Prostate gland (tissue), 2 donors: Measurements from ENCODE around the gene CREB3. TPM values are rescaled to one million over a fixed set of nuclear protein-coding genes. Genes with fewer than 3 reads are reported as not detected.
A peak's percentile ranks its signal among the peaks of the same experiment; 100 is the strongest.

Source experiments
- DNase-seq: peaks from one replicate; pipeline ENCODE4 v3.0.0-alpha.2; 2019; ENCODE audit warnings: low spot score
- H3K27ac ChIP-seq, 2 donors: fragments of 200-600 bp; sonication (generic); 2 replicates each; pipeline ENCODE4 v1.5.1; 2017 to 2019
- H3K27me3 ChIP-seq: fragments of 200-600 bp; sonication (generic); replicated peaks from 2 replicates; pipeline ENCODE4 v1.5.1; 2019; ENCODE audit not compliant: insufficient read depth
- H3K36me3 ChIP-seq, 2 donors: fragments of 200-600 bp; sonication (generic); 1 replicate in 1 of 2; 2 replicates in 1 of 2; pipeline versions ENCODE4 v1.5.1 to v1.8.1; 2017 to 2019
- H3K4me1 ChIP-seq: fragments of 200-600 bp; sonication (generic); replicated peaks from 2 replicates; pipeline ENCODE4 v1.5.1; 2019
- H3K4me3 ChIP-seq, 2 donors: fragments of 200-600 bp; sonication (generic); 2 replicates each; pipeline ENCODE4 v1.5.1; 2017 to 2019
- H3K9me3 ChIP-seq: fragments of 200-600 bp; sonication (generic); 2 replicates; pipeline ENCODE4 v1.5.1; 2017
- CTCF ChIP-seq, 4 experiments: fragments of 200-600 bp in 2 of 4; fragments of 450-650 bp in 2 of 4; sonication (generic) in 2 of 4; IDR thresholded peaks; 1 replicate in 3 of 4; 2 replicates in 1 of 4; pipeline ENCODE4 v1.5.1; 2016 to 2019; ENCODE audit warnings: antibody characterized with exemption in 4 of 4, mild to moderate bottlenecking in 2 of 4, moderate library complexity in 2 of 4
- POLR2A ChIP-seq: fragments of 450-650 bp; IDR thresholded peaks from one replicate; pipeline ENCODE4 v1.6.1; 2016; ENCODE audit warnings: antibody characterized with exemption, mild to moderate bottlenecking
- POLR2AphosphoS5 ChIP-seq: sonication (generic); formaldehyde crosslinking; IDR thresholded peaks from one replicate; pipeline ENCODE4 v1.6.1; 2017; ENCODE audit warnings: antibody characterized with exemption
- WGBS: methylation state at CpG from one replicate; pipeline ENCODE4 v1.1.5; 2018; 5-methylcytosine and 5-hydroxymethylcytosine counted together
- intact Hi-C: fragments of 100-400 bp; cut with DNase I; formaldehyde crosslinking; loops from one replicate; pipeline ENCODE4 v1.14.2; 2022
- total RNA-seq, 2 donors: library from RNA; depleted of rRNA; stranded (reverse); fragments of >200 nt; gene quantifications; one replicate each; pipeline ENCODE4 v1.1.0, GENCODE V29; 2016

CREB3 gene
- total RNA-seq, 2 donors from 2014 or later, result 60.9 to 120 TPM

GRCh38 chr9:35753466-35753865 is 21.0 kb downstream of the CREB3 start:
- no peak for TF ChIP-seq CTCF (IDR thresholded peaks at IDR 0.05)
- H3K27ac ChIP-seq, result no peak overlapping the region
- peaks cover 0 to 11% of the 10 kb centered on the region in 2 donors for H3K36me3 ChIP-seq
- 86% methylated on average over 5 of the region's 5 CpGs for WGBS
- no peak for DNase-seq
- H3K4me1 ChIP-seq, result peaks cover 5% of the 10 kb centered on the region
- intact Hi-C loops, result no loop called here
- no peak overlapping the region for H3K4me3 ChIP-seq
- H3K9me3 ChIP-seq, result no peaks in the 10 kb centered on the region
- no peaks in the 10 kb centered on the region for H3K27me3 ChIP-seq

GRCh38 chr9:35754264-35754663 is 21.8 kb downstream of the CREB3 start, which contains the start of gene MSMP:
MSMP (minus strand) TSS chr9:35754276; CDS start chr9:35754129, 147 bp downstream.
- 49% methylated on average over 3 of the region's 3 CpGs for WGBS
- Histone ChIP-seq H3K27ac (no peak within 1 kb of the TSS), H3K9me3 (no peaks in the 10 kb centered on the region), H3K4me1 (peaks cover 5% of the 10 kb centered on the region), H3K36me3 (peaks cover 0 to 11% of the 10 kb centered on the region in 2 donors), H3K4me3 (no peak within 1 kb of the TSS), H3K27me3 (no peaks in the 10 kb centered on the region)
- no peak for DNase-seq
- TF ChIP-seq CTCF (IDR thresholded peaks at IDR 0.05) (no peak), POLR2A (no peak), POLR2AphosphoS5 (no peak)
- intact Hi-C loops, result no loop called here

GRCh38 chr9:35755071-35755470 is 22.6 kb downstream of the CREB3 start:
- Histone ChIP-seq H3K4me3 (no peak overlapping the region), H3K27ac (no peak overlapping the region), H3K9me3 (no peaks in the 10 kb centered on the region), H3K27me3 (no peaks in the 10 kb centered on the region), H3K4me1 (peaks cover 2% of the 10 kb centered on the region), H3K36me3 (peaks cover 0 to 11% of the 10 kb centered on the region in 2 donors)
- WGBS, result 93% methylated on average over 4 of the region's 4 CpGs
- no peak for TF ChIP-seq POLR2AphosphoS5
- TF ChIP-seq CTCF (IDR thresholded peaks at IDR 0.05), result no peak
- no peak for TF ChIP-seq POLR2A
- intact Hi-C loops, result no loop called here
- DNase-seq, result no peak

GRCh38 chr9:35756275-35757225 is 24.1 kb downstream of the CREB3 start:
- Histone ChIP-seq H3K4me3 (peak overlapping the region; percentile 55 to 59), H3K27ac (peak overlapping the region; percentile 83 to 93), H3K9me3 (no peaks in the 10 kb centered on the region), H3K4me1 (no peaks in the 10 kb centered on the region), H3K27me3 (no peaks in the 10 kb centered on the region), H3K36me3 (peaks cover 0 to 11% of the 10 kb centered on the region in 2 donors)
- intact Hi-C loops, result no loop called here
- TF ChIP-seq POLR2AphosphoS5 (no peak), POLR2A (no peak), CTCF (IDR thresholded peaks at IDR 0.05) (peak; percentile 42 to 78 (median 53))
- DNase-seq, result peak; percentile 50
- 10% methylated on average over 47 of the region's 48 CpGs for WGBS
